ENCODE results near the gene EIF6. TPM values are rescaled to one million over a fixed set of nuclear protein-coding genes. Genes with fewer than 3 reads are reported as not detected.

The EIF6 gene
- total RNA-seq, 6 donors from 2014 or later: 57.5 to 106 (median 88.7) TPM

DNA sequence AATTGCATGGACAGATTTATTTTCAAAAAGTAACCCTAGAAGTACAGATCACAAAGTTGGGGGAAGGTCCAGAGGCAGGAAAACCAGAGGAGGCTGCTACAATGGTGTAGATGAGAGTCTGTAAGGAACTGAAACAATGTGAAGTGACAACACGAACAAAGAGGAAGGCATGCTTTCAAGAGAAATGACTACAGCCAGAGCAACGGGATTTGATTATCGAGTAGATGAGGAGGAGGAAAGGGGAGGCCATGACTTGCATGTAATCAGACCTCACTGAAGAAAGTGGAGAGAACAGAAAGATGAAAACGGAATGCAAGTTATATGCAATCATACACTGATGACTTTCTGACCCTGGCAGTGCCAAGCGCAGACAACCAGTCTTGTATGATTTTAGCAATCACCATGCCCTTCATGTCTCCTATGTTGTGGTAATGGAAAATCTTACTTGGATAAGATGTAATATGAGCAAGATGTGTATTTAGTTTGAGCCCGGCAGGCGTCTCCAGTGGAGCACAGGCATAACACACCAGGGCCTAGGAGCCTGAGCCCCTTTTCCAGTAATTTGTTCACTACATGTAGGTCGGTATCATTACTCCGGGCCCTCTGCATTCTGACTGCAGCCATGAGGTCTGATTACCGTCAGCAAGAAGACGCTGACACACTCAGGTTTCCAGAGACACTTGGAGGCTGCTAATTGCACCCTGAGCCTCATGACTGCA lies 41.6 kb upstream of the EIF6 start:
- no peaks in the 10 kb centered on the region for H3K9me3 ChIP-seq
- DNase-seq: no peak
- no peak for ATAC-seq (ENCODE audit: low FRiP score in 2 of 2)
- no peak overlapping the region for H3K27ac ChIP-seq
- H3K36me3 ChIP-seq: no peaks in the 10 kb centered on the region
- TF ChIP-seq, protein P1, sequence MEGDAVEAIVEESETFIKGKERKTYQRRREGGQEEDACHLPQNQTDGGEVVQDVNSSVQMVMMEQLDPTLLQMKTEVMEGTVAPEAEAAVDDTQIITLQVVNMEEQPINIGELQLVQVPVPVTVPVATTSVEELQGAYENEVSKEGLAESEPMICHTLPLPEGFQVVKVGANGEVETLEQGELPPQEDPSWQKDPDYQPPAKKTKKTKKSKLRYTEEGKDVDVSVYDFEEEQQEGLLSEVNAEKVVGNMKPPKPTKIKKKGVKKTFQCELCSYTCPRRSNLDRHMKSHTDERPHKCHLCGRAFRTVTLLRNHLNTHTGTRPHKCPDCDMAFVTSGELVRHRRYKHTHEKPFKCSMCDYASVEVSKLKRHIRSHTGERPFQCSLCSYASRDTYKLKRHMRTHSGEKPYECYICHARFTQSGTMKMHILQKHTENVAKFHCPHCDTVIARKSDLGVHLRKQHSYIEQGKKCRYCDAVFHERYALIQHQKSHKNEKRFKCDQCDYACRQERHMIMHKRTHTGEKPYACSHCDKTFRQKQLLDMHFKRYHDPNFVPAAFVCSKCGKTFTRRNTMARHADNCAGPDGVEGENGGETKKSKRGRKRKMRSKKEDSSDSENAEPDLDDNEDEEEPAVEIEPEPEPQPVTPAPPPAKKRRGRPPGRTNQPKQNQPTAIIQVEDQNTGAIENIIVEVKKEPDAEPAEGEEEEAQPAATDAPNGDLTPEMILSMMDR (IDR thresholded peaks at IDR 0.05): no peak
- TF ChIP-seq POLR2A (IDR thresholded peaks at IDR 0.05) (no peak), EP300 (IDR thresholded peaks at IDR 0.05) (no peak), POLR2AphosphoS5 (IDR thresholded peaks at IDR 0.05) (no peak)
- 85 to 86% methylated on average over 11 of the region's 11 CpGs for WGBS, 2 donors
- H3K27me3 ChIP-seq: no peaks in the 10 kb centered on the region
- peaks cover 0 to 7% (median 3%) of the 10 kb centered on the region in 4 donors for H3K4me1 ChIP-seq
- no peak overlapping the region for H3K4me3 ChIP-seq

DNA sequence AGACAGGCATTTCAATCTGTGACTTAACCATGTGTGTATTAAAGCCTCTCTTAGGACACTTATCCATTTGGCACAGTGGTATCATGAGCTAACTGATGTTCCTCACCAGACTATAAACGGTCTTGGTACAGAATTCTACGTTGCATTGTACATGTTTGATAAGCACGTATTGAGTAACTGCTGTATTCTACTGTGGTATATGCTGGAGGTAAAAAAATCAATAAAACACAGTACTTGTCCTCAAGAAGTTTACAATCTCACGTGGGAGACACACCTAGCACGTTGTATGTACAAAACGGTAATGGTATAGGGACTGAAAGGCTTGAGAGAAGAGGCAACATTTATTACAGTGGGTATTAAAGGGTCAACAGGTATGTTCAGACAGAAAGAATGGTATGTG lies 40.8 kb upstream of the EIF6 start:
- Histone ChIP-seq H3K4me1 (peaks cover 0 to 7% (median 3%) of the 10 kb centered on the region in 4 donors), H3K36me3 (no peaks in the 10 kb centered on the region)

DNA sequence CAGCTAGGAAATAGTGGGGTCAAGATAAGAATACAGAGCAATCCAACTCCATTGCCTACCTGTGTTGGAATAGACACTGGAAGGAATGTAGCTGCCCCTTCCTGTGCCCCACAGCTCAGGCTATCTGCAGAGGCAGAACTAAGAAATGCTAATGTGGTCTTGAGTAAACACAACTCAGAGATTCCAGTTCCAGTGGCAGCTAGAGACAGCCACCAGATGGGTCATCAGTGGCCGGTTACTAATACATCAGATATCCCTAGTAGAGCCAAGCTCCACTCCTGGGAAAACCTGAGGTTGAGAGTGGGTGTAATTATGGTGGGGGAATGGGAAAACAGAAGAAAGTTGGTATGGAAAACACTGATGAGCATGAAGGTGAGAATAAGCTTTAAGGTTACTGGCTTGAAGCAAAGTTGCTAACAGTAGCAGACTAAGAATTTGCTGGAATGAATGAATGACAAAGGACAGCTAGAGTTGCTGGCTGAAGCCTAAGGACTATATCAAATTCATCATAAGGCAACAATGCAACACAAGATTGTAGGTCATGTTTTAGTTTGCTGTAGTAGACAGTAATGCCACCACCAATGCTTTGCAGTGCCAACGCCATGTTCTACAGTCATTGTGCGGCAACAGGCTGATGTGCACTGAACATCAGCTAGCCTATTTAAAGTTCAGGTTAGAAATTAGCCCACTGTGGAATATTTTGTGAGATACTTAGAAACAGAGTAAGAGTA lies 36.0 kb upstream of the EIF6 start:
- WGBS, 2 donors: 92 to 94% methylated on average over 3 of the region's 3 CpGs
- DNase-seq (no peak), ATAC-seq (ENCODE audit: low FRiP score in 2 of 2) (no peak)

More for the DNA sequence above, 40.8 kb upstream of the EIF6 start:
- no peak for DNase-seq
- H3K9me3 ChIP-seq: no peaks in the 10 kb centered on the region
- no peaks in the 10 kb centered on the region for H3K27me3 ChIP-seq
- TF ChIP-seq, protein P1 (IDR thresholded peaks at IDR 0.05): no peak
- TF ChIP-seq POLR2AphosphoS5 (IDR thresholded peaks at IDR 0.05) (no peak), POLR2A (IDR thresholded peaks at IDR 0.05) (no peak), EP300 (IDR thresholded peaks at IDR 0.05) (no peak)
- ATAC-seq (ENCODE audit: low FRiP score in 2 of 2): no peak
- WGBS, 2 donors: 75 to 81% methylated on average over 6 of the region's 6 CpGs
- H3K27ac ChIP-seq: no peak overlapping the region
- no peak overlapping the region for H3K4me3 ChIP-seq

DNA sequence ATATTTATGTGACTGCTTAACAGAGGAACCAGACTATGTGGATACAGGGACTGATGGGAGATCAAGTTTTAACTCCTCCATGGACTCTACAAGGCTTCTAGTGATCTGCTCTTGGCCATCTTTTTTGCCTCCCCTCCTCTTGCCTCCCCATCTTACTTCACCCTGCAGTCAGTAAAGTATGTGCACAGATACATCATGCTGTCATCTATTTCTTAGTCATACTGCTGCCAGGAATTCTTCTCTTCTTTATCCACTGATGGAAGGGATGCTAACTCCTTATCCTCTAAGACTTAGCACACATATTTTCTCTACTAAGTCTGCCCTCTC lies 35.3 kb upstream of the EIF6 start:
- ATAC-seq (ENCODE audit: low FRiP score in 2 of 2): no peak
- Histone ChIP-seq H3K27ac (no peak overlapping the region), H3K36me3 (no peaks in the 10 kb centered on the region)

More for the DNA sequence above, 36.0 kb upstream of the EIF6 start:
- no peak overlapping the region for H3K27ac ChIP-seq
- no peak overlapping the region for H3K4me3 ChIP-seq
- H3K9me3 ChIP-seq: no peaks in the 10 kb centered on the region
- TF ChIP-seq POLR2AphosphoS5 (IDR thresholded peaks at IDR 0.05) (no peak), POLR2A (IDR thresholded peaks at IDR 0.05) (no peak), EP300 (IDR thresholded peaks at IDR 0.05) (no peak)
- TF ChIP-seq, protein P1 (IDR thresholded peaks at IDR 0.05): no peak
- no peaks in the 10 kb centered on the region for H3K27me3 ChIP-seq
- H3K36me3 ChIP-seq: no peaks in the 10 kb centered on the region
- peaks cover 0 to 12% (median 4%) of the 10 kb centered on the region in 4 donors for H3K4me1 ChIP-seq

More for the DNA sequence above, 35.3 kb upstream of the EIF6 start:
- TF ChIP-seq EP300 (IDR thresholded peaks at IDR 0.05) (no peak), POLR2AphosphoS5 (IDR thresholded peaks at IDR 0.05) (no peak), POLR2A (IDR thresholded peaks at IDR 0.05) (no peak)
- TF ChIP-seq, protein P1 (IDR thresholded peaks at IDR 0.05): no peak
- H3K4me1 ChIP-seq: peaks cover 0 to 12% (median 4%) of the 10 kb centered on the region in 4 donors
- no peak overlapping the region for H3K4me3 ChIP-seq
- DNase-seq: no peak
- H3K9me3 ChIP-seq: no peaks in the 10 kb centered on the region
- H3K27me3 ChIP-seq: no peaks in the 10 kb centered on the region
